ENCODE results near the gene GMEB1.
"Not testable (repeated sequence)": the region's sequence is repeated elsewhere in the genome, so short reads cannot be mapped to it uniquely, and the experiment has no call there.

The GMEB1 gene

DNA sequence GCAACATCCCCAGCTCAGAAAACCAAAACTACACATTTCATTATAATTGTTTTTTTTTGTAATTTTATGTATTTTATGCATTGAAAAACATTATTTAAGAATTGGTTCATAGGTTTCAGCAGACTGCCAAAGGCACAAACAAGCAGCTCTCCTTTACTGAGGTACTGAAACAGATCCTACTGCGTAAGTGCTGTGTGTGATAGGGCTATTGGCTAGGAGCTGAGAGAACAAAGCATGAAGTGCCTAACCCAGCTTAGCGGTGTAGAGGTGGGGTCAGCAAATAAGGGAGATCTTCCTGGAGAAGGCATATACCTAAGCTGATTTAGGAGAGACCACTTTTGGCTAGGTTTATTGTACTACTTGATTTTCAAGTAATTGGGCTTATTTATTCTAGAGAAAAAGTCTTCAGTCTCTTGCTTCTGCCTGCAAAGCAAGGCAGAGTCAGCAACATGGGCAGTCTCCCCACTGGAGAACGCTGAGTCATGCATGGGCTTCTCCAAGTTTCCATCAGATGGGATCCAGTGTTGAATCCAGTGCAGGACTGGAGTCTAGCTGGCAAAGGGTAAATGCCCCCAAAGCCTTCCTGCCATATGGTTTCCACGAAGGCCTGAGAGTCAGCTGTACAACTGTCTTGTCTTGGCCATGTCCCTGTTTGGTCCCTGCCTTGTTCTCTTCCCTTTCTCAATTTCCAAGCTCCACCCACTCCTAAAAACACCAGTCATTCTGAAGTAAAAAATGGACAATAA lies 50.2 kb downstream of the GMEB1 start:
- peaks cover 22% of the 10 kb centered on the region for H3K36me3 Mint-ChIP-seq
- no peak overlapping the region for H3K4me3 Mint-ChIP-seq
- ATAC-seq, result no peak
- no peaks in the 10 kb centered on the region for H3K4me1 Mint-ChIP-seq
- no peak overlapping the region for H3K27ac Mint-ChIP-seq
- DNase-seq (ENCODE audit: low spot score in 2 of 2), result no peak
- no peaks in the 10 kb centered on the region for H3K9me3 Mint-ChIP-seq

DNA sequence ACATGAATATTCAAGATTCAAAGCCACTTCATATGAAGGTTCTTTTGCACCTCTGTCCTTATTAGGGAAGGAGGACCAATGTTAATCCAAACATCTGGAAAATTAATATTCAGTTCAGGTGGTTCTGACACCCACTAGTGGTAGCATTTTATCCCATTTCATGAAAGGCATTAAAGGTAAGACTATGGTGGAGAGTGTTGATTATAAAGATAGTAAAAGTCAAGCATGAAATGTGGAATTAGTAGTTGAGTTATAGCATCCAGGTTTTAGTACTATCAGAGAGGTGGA lies 50.7 kb downstream of the GMEB1 start:
- Mint-ChIP-seq H3K4me1 (no peaks in the 10 kb centered on the region), H3K36me3 (peaks cover 16% of the 10 kb centered on the region), H3K9me3 (no peaks in the 10 kb centered on the region), H3K27ac (no peak overlapping the region), H3K4me3 (no peak overlapping the region)
- ATAC-seq (no peak), DNase-seq (ENCODE audit: low spot score in 2 of 2) (no peak)

DNA sequence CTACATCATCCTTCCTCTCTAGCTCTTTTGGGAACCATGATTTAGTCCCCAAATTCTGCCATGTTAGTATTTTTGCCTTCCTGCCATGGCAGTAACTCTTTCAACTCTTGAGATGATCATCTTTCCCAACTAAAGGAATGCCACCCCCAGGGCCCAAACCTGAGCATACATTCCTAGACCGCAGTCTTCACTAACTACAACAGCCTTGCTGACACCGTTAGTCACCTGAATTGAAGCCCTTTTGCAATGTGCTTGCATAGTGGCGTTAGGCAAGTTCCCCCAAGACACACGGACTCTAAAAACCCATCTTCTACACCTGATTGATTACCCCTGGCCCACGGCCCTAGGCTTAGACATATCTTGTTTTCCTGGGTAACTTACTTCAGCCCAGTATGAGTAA lies 51.8 kb downstream of the GMEB1 start:
- ATAC-seq (no peak), DNase-seq (ENCODE audit: low spot score in 2 of 2) (no peak)
- H3K9me3 Mint-ChIP-seq, result no peaks in the 10 kb centered on the region
- H3K27ac Mint-ChIP-seq, result no peak overlapping the region
- peaks cover 5% of the 10 kb centered on the region for H3K36me3 Mint-ChIP-seq
- H3K4me1 Mint-ChIP-seq, result no peaks in the 10 kb centered on the region
- H3K4me3 Mint-ChIP-seq, result no peak overlapping the region

GRCh38 chr1:28721927-28722326 lies 53.3 kb downstream of the GMEB1 start:
- DNase-seq (ENCODE audit: low spot score in 2 of 2); H3K27ac Mint-ChIP-seq; H3K4me1 Mint-ChIP-seq: not testable (repeated sequence)

DNA sequence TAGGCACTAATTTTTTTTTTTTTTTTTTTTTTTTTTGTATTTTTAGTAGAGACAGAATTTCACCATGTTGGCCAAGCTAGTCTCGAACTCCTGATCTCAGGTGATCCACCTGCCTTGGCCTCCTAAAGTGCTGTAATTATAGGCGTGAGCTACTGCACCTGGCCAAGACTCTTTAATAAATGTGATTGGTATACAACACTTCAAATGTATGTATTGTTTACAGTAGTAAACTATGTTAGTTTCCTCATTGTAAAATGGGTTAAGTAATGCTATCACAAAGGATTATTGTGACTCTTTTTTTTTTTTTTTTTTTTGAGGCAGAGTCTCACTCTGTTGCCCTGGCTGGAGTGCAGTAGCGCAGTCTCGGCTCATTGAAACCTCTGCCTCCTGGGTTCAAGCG lies 56.8 kb downstream of the GMEB1 start:
- not testable (repeated sequence) for H3K4me1 Mint-ChIP-seq; H3K4me3 Mint-ChIP-seq; H3K27ac Mint-ChIP-seq; DNase-seq (ENCODE audit: low spot score in 2 of 2); H3K36me3 Mint-ChIP-seq; ATAC-seq; H3K9me3 Mint-ChIP-seq

More at GRCh38 chr1:28721927-28722326, 53.3 kb downstream of the GMEB1 start:
- not testable (repeated sequence) for ATAC-seq, H3K36me3 Mint-ChIP-seq, H3K9me3 Mint-ChIP-seq, H3K4me3 Mint-ChIP-seq

GRCh38 chr1:28735961-28736449 lies 67.4 kb downstream of the GMEB1 start:
- Mint-ChIP-seq H3K36me3 (no peaks in the 10 kb centered on the region), H3K9me3 (no peaks in the 10 kb centered on the region), H3K4me3 (peak overlapping the region; percentile 84), H3K4me1 (peaks cover 19% of the 10 kb centered on the region), H3K27ac (peak overlapping the region; percentile 93)
- ATAC-seq (no peak), DNase-seq (ENCODE audit: low spot score in 2 of 2) (no peak)

- DNase-seq (ENCODE audit: low spot score in 2 of 2) (peak; percentile 97 to 99), ATAC-seq (peak; percentile 97)
- H3K27ac Mint-ChIP-seq, result peak within 1 kb of the TSS; percentile 93
- H3K4me1 Mint-ChIP-seq, result peaks cover 19% of the 10 kb centered on the region
- no peaks in the 10 kb centered on the region for H3K36me3 Mint-ChIP-seq
- H3K9me3 Mint-ChIP-seq, result no peaks in the 10 kb centered on the region
- peak within 1 kb of the TSS; percentile 84 for H3K4me3 Mint-ChIP-seq
Measured at GRCh38 chr1:28736450-28737306, 68.1 kb downstream of the GMEB1 start, which contains the start of gene YTHDF2. YTHDF2 (plus strand) TSS chr1:28736940; CDS start chr1:28737121, 181 bp downstream.

GRCh38 chr1:28737307-28738132 lies 68.9 kb downstream of the GMEB1 start:
- Mint-ChIP-seq H3K4me1 (peaks cover 25% of the 10 kb centered on the region), H3K9me3 (no peaks in the 10 kb centered on the region), H3K27ac (peak overlapping the region; percentile 93), H3K4me3 (peak overlapping the region; percentile 84), H3K36me3 (no peaks in the 10 kb centered on the region)
- ATAC-seq, result peak; percentile 4
- DNase-seq (ENCODE audit: low spot score in 2 of 2), result peak; percentile 20 to 74

DNA sequence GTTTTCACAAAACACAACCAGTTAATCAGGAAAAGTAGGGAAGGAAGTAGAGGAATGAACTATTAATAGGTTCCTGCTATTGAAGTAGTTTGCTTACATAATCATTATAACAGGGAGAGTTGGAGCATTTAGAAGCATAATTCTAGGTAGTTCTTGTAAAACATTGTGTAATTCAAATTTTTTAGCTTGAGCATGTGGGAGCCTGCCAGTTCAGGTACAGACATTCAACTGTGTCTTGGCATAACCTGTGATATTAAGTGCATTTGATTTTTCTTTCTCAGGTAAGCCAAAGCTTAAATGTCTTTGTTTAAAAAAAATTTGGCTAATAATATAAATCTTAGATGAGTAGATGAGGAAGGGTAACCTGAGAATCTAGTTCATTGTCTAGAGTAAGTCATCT lies 71.5 kb downstream of the GMEB1 start:
- ATAC-seq (no peak), DNase-seq (ENCODE audit: low spot score in 2 of 2) (no peak)
- no peaks in the 10 kb centered on the region for H3K36me3 Mint-ChIP-seq
- no peak overlapping the region for H3K4me3 Mint-ChIP-seq
- H3K4me1 Mint-ChIP-seq, result peaks cover 40% of the 10 kb centered on the region
- no peak overlapping the region for H3K27ac Mint-ChIP-seq
- H3K9me3 Mint-ChIP-seq, result no peaks in the 10 kb centered on the region

- ATAC-seq (peak; percentile 93), DNase-seq (ENCODE audit: low spot score in 2 of 2) (no peak)
- H3K27ac Mint-ChIP-seq, result peak overlapping the region; percentile 0
- H3K36me3 Mint-ChIP-seq, result no peaks in the 10 kb centered on the region
- peak overlapping the region; percentile 54 for H3K4me3 Mint-ChIP-seq
- no peaks in the 10 kb centered on the region for H3K9me3 Mint-ChIP-seq
- H3K4me1 Mint-ChIP-seq, result peaks cover 50% of the 10 kb centered on the region
Measured at GRCh38 chr1:28744184-28744583, 75.6 kb downstream of the GMEB1 start.

DNA sequence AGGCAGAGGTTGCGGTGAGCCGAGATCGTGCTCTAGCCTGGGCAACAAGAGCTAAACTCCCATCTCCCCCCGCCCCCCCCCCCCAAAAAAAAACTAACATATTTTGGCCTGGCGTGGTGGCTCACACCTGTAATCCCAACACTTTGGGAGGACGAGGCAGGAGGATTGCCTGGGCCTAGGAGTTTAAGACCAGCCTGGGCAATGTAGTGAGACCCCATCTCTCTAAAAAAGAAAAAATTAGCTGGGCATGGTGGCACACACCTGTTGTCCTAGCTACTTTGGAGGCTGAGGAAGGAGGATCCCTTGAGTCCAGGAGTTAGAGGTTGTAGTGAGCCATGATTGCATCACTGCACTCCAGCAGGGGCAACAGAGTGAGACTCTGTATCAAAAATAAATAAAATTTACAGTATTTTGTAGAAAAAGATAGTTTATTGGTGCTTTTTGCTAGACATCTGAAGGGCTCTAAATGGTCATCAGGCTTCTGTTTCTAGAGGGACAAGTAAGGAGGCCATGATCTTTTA lies 77.1 kb downstream of the GMEB1 start:
- H3K27ac Mint-ChIP-seq, result peak overlapping the region; percentile 71
- peak overlapping the region; percentile 17 for H3K4me3 Mint-ChIP-seq
- no peaks in the 10 kb centered on the region for H3K36me3 Mint-ChIP-seq

DNA sequence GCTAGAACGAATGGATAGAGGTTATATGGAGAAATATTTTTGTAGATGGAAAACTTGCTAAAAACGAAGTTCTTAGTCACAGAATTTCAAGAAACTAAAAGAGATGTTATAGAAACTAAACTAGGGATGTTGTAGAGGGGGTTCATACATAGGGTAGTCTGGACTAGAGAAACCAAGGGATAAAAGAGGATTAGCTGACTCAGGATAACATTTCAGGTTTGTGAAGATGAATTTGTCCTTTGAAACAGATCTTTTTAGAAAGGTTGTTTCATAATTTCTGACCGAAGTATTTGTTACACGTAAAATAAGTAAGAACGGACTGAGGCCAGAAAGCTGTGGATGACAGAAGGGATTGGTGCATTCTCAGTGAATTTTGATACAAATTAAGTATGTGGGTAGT lies 81.7 kb downstream of the GMEB1 start:
- no peaks in the 10 kb centered on the region for H3K9me3 Mint-ChIP-seq
- peaks cover 47% of the 10 kb centered on the region for H3K4me1 Mint-ChIP-seq
- H3K4me3 Mint-ChIP-seq, result peak overlapping the region; percentile 15

More for the DNA sequence above, 77.1 kb downstream of the GMEB1 start:
- no peak for DNase-seq (ENCODE audit: low spot score in 2 of 2)
- Mint-ChIP-seq H3K4me1 (peaks cover 53% of the 10 kb centered on the region), H3K9me3 (no peaks in the 10 kb centered on the region)
- no peak for ATAC-seq

DNA sequence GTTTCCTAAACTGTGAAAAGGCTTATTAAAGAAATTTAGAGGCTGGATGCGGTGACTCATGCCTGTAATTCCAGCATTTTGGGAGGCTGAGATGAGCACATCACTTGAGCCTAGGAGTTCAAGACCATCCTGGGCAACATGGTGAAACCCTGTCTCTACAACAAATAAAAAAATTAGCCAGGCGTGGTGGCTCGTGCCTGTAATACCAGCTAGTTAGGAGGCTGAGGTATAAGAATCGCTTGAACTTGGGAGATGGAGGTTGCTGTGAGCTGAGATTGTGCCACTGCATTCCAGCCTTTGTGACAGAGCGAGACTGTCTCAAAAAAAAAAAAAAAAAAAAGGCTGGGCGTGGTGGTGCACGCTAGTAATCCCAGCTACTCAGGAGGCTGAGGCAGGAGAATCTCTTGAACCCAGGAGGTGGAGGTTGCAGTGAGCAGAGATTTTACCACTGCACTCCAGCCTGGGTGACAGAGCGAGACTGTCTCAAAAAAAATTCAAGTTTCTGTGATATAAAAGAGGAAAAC lies 82.2 kb downstream of the GMEB1 start:
- not testable (repeated sequence) for ATAC-seq; H3K36me3 Mint-ChIP-seq; H3K4me3 Mint-ChIP-seq; H3K9me3 Mint-ChIP-seq; DNase-seq (ENCODE audit: low spot score in 2 of 2)
- Mint-ChIP-seq H3K4me1 (peaks cover 47% of the 10 kb centered on the region), H3K27ac (peak overlapping the region; percentile 2)

More for the DNA sequence above, 81.7 kb downstream of the GMEB1 start:
- no peak for DNase-seq (ENCODE audit: low spot score in 2 of 2)
- H3K27ac Mint-ChIP-seq, result peak overlapping the region; percentile 2
- no peaks in the 10 kb centered on the region for H3K36me3 Mint-ChIP-seq
- no peak for ATAC-seq

DNA sequence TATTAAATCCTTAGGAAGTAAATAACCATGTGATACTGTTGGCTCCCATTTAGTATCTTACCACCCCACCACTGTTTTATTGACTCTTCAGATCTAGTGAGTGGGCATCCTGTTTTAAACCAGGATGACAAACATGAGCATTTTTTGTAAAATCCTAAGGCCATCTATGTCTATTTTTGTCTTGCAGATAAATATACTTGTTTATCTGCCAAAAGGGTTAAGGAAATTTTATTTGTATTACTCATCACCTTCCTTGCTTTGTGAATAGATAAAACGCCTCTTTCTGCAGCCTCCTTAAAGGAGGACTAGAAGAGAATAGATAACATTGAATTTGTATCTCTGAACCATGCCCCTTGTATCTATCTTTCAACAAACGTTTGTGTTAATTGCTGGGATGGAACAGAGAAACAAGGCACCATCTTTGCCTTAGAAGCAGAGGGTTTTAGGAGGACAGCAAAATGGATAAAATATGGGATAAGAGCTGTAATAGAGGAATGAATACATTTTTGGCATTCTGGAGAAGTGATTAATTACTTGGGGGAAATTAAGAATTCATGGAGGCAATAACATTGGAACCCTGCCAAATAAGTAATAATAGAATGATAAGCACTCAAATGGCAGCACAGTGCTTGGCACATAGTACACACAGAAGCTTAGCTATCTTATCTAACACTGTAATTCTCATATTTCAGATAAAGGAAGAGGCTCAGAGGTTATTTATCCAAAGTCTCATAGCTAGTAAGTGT lies 82.9 kb downstream of the GMEB1 start:
- ATAC-seq (no peak), DNase-seq (ENCODE audit: low spot score in 2 of 2) (no peak)
- H3K4me3 Mint-ChIP-seq, result no peak overlapping the region
- H3K27ac Mint-ChIP-seq, result no peak overlapping the region
- H3K4me1 Mint-ChIP-seq, result peaks cover 40% of the 10 kb centered on the region
- H3K9me3 Mint-ChIP-seq, result no peaks in the 10 kb centered on the region
- no peaks in the 10 kb centered on the region for H3K36me3 Mint-ChIP-seq
